SIG-M5 (cell line): ENCODE measurements around the gene PEX14.

ENCODE experiments used
- DNase-seq: peaks from one replicate; lab custom pipeline; 2025; lab: John Stamatoyannopoulos, UW

Gene PEX14

DNA sequence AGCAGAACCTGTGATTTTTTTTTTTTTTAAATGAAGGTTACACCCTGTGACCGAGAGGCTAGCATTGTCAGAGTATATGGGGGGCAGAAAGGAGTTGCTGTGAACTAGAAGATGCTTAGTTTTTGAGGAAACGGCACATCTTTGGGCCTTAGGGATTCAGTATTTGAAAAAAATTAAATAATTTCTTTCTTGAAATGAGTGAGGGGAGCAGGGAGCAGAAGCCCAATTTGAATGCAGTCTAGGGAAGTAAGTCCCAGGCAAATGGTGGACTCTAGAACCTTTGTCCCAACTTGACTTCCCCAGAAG, 42.9 kb downstream of the PEX14 start:
- DNase-seq: no peak

DNA sequence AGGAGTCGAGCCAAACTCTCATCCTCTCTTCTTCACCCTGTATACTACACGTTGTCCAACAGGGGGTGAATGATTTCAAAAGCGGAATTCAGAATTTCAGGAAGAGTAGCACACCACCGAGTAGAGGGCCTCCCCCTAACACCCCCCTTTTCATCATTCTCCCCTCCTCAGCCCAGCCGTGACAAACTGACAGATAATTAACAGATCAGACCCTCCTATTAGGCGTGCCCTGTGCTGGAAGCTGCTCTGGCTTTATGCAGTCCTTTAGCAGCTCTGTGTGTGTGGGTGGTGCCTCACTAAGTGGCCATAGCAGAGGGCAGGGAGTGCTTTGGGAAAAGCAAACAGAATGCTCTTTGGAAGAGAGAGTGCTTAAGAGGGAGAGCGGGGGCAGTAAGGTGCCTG, 44.3 kb downstream of the PEX14 start:
- DNase-seq: no peak

DNA sequence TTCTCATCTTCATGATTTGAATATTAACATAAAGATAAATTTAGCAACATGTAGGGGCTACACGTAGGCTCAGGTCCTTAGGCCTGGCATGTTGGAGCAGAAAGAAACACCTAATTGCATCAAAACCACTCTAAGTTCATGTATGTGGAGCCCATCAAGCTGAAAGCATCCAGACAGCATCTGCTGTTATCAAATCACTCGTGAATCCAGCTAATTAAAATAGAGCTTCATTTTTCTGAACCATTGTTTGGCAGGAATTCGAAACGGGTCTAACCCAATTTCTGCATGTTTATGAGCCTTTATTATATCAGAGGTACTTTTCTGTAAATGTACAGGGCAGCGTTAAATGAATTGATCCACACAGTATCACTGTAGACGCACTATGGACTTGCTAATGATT, 45.7 kb downstream of the PEX14 start:
- no peak for DNase-seq

DNA sequence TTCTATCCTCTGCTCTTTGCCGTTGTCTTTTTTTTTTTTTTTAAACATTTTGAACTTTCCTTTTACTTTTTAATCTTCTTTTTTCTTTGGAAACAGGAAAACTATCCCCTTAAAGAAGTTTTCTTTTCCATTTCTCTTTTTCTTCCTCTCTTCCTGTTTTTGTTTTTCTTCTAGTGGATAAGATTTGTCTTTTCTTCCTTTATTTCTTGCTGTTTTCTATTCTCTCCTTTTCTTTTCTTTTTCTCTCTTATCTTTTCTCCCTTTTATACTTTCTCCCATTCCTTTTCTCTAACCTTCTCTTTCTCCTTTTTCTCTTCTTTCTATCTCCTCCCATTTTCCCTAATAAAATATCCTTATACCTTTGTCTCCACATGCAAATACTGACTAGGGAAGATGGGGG, 46.2 kb downstream of the PEX14 start:
- DNase-seq: no peak

DNA sequence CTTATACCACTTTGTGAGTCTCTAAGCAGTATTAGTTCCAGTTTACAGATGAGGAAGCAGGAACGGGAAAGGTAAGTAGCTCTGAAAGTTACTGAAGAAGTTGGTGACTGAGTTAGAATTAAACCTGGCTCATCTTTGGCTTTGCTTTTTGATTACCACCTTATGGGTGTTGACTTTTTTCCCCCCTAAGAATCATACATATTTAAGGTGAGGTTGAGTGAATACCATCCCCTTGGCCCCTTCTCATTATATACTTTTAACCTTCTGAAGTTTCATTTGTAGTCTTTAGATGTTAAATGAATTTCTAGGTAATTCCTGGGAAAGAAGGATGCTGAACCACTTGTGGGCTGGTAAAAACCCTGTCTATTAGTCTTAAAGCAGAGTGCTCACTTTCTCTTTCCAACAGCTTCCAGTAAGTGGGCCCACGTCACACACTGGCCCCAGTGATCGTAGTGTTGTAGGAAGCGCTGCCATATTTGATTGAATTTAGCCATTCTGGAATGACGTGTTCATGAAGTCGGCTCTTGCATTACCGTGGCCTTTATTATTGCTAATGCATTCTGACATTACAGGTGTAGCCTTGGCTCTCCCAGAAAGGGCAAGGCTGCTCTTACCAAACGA, 46.9 kb downstream of the PEX14 start:
- DNase-seq: no peak

DNA sequence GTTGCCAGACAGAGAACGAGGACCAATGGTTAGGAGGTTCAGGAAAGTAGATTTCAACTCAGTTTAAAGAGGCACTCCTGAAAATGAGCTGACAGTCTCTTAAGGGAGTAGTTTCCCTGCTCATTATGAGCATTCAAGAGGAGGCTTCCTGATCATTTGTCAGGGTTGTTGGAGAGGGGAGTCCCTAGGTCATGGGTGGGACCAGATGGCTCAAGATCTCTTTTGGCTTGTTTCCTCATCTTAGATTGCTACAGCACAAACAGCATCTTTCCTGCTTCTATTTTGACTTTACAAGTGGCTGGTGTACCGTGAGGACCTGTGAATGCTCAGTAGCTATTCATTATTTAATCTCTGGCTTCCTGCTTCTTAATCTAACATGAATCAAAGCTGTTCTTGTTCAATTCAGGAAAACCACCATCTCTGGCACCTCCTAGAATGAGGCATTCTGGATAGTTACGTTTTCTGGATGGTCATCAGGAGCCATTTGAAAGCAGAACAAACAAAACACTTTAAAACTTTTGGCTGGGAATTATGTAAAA, 47.6 kb downstream of the PEX14 start:
- no peak for DNase-seq

DNA sequence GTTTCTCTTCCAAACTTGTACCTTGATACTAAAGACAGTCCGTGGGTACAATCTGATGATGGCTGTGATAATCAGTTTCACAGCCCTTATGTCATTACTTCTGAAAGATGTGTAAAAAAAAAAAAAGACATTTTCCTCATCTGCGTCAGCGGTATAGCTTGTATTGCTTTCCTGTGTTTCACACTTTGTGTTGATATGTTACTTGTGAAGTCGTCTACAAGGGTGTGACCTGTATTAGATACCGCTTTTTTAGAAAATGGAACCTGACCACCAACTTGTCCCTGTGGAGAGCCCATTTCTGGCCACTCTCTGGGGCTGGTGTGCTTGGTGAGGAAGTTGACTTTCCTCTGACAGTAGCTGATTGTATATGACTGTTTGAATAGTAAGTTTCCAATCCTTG, 50.5 kb downstream of the PEX14 start:
- DNase-seq: no peak

DNA sequence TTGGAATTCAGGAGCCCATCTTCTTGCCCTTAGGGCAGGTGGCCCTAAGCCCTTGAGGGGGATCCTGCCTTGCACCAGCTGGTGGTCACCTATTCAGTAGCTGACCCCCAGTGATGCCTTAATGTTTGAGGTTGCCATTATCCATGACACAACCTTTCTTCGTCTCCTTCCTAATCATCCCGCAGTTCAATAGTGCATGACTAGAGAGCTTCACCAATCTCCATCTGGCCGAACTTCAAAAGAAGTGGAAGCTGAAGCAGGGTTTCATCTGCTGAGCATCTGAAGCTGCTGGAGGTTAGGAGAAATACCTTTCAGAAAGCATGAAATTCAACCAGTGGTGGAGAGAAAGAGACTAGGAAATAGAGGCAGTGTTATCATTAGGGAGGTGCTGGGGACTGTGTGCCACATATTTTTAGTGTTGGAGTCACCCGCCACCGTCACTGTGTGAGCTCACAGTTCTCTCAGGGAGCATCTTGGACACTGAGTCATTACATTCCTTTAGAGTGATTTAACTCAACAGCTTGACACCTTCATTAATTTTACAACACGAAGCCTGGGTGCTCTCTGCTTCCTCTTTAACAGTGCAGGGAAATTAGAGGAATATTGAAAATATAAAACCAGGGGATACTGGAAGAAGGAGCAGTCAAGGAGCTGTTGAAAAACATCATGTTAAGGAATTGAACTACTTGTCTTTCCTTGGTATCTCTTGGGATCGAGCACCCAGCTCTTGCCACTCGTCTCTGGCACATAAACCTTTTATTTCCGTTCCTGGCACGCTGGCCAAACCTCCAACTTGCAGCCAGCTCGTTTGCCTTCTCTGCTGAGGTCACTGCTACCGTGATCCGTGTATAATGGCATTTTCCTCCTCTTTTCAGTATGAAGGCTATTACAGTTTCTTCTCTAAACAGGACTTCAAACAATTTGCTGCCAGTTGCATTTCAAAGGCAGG, 53.6 kb downstream of the PEX14 start:
- no peak for DNase-seq

DNA sequence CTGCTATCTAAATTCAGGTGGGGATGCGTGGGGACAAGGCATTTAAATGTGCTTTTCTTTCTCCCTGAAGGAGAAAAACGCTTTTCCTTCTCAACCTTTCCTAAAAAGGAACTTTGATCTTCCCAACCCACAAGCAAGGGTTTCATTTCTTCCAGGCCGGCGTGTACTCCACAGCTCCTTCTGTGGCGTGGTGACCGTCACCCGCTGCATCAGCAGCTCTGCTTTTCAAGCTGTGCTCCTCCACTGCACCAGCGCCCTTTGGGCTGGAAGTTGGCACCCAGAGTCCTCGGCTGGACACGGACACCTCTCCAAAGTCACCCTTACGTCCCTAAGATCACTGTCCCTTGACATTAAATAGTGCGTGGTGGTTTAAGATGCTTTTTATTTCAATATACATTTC, 54.3 kb downstream of the PEX14 start:
- DNase-seq: no peak

DNA sequence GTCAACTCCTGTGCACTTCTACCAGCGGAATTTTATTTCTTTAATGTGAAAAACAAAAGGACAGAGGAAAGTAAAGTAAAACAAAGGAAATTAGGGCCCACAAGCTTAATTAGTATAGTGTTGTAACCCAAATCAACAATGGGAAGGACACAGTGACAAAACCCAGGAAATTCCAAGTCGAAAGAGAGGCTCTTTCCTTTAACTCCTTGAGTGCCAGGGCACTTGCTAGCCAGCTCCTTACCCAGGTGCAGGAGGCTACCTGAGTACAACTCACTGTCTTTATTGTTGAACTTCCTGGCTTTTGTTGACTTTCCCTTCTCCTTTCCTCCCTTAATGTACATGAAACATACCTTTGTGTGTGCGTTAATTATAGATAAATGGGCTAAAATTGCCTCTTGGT, 55.0 kb downstream of the PEX14 start:
- no peak for DNase-seq

DNA sequence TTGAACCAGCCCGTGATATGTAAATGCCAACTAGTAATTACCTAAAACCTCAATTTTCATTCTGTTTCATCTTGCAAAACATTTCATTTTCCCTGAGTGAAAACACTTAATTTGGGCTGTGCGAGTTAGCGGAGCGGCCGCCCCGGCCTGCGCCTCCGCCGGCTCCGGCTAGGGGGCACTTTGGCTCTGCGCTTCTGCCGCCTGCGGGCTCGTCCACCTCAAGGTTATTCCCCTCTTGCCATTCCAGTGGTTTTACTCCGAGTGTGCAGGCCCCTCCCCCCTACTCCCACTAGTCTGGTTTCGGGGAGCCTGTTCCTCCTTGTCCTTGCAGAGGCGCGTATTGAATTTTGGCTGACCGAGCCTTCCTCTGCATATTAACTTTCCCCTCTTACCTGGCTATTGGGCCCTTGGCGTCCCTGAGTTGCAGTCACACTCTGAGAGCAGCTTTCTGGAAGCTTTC, 55.6 kb downstream of the PEX14 start:
- no peak for DNase-seq

DNA sequence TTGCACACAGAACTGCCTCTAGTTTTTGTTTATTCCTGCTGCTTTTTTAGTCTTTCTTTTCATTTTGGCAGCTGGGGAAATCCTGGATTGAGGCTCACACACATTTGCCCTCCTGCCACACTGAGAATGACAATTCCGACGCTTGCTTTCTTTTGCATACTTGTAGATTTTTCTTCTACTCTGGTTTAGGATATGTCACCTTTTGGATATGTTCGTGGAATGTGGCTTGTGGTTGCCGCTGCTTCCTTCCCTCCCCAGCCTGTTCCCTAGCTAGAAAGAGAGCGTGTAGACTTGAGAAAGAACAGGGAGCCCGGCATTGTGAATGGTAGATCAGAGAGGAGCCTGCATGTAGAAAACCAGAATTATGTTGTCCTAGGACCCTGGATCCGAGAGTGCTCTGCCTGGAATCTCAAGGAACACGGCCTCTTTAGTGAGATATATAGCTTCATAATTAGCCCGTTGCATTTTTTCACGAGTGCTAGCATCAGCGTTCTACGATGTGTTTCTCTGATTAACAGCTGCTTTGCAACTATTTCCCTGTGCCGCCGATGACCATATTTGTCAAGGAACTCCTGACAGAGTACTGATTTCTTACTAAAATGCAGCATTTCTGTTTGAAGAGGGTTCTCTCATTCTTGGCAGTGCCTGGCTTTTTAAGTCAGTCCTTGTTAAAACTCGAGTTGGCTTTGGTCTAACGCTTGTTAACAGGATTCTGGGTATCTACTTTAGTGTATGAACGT, 56.2 kb downstream of the PEX14 start:
- no peak for DNase-seq

DNA sequence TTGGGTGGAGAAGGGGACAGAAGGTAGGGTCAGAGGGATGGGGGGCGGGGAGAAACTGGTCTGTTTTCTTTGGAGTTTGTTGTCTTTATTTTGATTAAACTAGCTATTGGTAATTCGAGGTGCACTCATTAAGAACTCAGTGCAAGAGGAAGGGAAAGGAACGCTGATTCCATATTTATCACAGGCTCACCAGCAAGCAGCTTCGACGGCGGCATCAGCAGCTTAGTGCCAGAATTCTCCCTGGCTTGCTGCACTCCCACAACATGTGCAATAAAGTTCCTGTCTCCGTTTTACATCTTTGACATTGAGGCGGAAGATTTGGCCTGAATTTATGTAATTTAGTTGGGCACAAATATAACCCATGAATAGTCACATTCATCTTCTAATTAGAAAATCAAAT, 57.6 kb downstream of the PEX14 start:
- DNase-seq: no peak

DNA sequence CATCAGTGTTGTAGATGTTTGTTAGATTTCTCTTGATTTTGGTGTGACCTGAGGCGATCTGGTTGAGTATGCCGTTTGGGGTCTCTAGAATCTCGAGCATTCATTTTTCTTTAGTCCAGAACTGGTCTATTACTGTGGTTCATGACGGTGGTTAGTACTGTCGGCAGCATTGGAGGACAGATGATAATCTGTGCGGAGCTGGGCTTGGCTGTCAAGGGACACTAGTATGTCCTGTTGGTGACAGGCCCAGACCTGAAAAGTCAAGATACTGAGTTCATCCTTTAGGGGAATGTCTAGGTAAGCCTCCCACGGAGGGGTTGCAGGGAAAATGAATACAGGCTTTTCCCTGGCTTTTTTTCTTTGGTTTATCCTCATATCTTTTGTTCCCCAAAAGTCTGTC, 59.8 kb downstream of the PEX14 start:
- no peak for DNase-seq

DNA sequence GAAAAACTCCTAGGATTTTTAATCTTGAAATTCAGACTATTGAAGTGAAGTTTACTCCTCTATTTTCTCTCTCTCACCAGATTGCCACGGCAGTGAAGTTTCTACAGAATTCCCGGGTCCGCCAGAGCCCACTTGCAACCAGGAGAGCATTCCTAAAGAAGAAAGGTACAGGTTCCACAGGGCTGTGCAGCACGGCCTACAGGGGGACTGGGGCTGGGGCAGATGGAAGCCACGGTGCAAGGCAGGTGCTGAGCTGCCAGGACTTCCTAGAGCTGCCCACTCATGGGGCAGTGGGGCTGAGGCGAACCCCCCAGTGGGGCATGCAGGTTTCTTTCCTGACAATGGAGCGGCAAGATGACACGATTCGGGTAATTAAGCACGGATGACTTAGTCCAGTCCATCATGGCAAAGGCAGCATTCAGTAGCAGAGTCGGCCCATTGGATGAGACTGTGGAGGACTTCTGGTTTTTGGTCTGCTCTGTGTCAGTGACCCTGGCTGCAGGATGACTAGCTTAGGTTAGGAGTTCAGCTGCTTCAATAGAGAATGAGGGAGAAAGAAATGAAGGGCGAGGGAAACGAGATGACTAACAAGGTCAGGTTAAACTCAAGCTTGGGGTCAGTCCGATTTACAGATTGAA, 61.5 kb downstream of the PEX14 start:
- DNase-seq: no peak

DNA sequence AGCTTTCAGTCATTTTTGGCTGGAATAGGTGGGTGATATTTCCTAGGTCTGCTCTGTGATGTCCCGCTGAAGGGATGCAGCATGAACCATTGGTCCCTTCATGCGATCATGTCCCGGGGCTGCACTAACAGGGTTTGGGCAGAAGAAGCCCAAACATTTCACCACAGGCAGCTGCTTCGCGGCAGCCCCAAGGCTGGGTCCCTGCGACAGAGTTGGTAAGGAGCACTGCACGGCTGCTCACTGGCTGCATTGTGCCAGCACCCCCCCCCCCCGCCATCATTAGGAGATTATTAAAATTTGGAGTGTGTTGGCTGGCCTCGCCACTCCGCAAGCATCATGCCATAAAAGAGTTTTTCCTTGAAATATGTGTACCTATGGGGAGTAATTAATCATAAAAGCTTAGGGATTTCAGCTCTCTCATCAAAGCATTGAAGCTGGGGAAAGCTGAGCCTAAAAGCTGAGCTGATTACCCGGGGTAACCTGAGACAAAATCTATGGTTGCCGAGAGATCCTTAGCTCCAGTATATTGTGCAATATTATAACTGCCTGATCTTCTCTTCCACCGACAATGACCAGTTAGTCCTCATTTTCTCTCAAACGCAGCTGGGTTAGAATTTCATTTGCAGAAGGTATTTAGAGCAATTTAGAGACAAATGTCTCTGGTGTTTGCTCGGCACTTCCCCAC, 62.5 kb downstream of the PEX14 start:
- no peak for DNase-seq

DNA sequence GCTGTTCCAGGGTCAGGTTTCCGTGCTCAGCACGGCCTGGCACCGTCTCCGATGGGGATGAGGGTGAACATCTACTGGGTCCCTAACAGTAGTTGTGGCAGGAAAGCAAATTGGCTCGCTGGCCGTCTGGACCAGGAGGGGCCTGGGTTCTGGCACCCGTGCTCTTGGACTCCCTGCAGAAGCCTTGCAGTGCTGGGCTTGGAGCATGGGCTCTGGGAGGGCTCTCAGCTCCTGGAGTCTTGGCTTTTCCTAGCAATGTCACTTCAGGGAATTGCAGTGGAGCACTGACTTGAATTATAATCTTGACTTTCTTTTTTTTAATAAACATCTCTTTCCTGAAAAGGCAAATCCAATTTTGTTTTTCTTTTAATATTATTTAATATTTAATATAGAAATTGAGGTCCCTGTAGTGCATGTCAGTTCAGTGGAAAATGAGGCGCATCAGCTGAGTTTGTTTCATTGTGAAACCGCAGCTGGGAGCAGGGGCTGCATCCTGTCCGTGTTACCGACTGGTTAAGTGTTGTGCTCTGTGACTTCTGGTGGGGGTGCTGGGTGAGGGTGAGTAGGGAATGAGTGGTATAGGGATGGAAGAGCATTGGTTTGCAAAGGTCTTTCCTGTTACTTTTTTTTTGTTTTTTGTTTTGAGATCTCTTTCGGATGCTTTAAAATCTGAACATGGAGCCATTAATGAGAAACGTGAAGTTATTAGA, 64.1 kb downstream of the PEX14 start:
- no peak for DNase-seq

DNA sequence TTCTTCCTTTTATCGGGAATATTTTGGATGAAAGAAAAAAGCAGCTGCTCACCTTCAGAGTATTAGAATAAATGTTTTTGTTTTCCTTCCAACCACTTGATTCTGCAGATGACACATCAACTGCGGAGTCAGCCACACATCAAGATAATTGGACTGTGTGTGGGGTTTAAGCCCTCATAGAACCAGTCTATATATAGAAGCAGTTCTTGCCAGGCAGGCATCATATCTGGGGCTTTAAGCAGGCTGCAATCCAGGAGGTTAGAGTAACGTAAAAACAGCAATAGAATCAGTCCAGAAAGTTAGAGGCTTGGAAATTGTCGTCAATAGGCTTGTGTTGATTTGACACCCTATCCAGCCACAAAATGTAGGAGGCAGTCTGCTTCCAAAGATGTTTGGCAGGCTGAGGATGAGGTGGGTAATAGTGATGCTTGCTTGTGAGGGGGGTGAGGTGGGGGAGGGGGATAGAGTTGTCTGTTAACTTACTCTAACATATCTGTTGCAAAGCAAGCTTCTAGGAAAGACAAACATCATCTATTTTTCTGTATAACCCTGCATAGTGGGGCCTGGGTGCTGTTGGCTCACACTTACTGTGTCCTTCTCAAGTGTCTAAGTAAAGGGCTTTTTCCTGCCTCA, 64.8 kb downstream of the PEX14 start:
- DNase-seq: no peak

DNA sequence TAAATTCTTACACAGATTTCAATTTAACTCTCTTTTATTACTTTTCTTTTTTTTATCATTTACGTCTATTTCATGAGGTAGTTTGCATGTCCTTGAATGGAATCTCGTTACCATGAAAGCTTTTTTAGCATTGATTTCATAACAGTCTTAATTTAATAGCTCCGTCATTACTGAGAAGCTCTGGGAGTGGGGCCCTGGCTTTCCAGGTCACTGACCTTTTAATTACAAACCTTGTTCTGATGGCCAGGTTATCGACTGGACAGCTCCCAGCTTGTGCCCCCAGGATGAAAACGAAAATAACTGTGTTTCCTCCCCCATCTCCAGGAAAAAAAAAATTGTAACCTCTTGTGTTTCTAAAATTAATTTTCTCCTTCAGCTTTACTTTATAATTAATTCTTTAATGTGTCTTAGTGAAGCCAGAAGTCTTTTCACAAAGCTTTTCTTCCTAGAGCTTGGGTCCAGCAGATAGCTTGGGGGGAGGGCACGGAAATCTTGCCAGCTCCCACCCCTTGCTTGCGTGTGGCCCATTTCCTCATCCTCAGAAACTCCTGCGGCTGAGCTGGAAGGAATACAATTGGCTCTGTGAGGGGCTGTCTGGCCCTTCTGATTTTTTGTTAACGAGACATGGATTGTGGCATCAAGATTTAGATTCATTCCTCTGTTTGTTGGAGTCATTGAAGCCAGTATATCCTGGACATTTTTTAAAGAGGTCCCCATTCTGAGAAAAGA, 65.7 kb downstream of the PEX14 start:
- no peak for DNase-seq

DNA sequence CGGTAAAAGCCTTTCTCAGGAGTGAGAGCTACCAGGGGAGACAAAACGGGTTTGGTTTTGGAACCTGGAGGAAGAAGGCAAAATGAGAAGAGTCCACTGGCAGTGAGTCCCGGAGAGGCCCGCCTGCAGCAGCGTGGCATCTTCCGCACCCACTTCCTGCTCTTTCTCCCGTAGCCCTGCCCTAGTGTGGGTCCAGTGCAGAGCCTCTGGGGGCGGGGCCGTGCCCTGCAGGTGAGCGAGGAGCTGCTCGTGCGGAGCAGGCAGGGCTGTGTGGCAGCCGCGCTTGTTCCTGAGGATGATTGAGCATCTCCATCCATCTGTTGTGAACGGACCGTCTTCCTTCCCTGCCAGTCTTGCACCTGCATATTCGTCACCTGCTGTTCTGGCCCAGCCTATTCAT, 66.5 kb downstream of the PEX14 start:
- no peak for DNase-seq
